Kidney (tissue), 14 donors: ENCODE results near the gene DHRS11. TPM values are rescaled to one million over a fixed set of nuclear protein-coding genes. Genes with fewer than 3 reads are reported as not detected.

ENCODE experiments used
- DNase-seq, 5 donors: peaks; one replicate each; pipeline ENCODE4 v3.0.0-alpha.2; 2013 to 2020
- FAIRE-seq: peaks from 2 replicates; lab custom pipeline; 2012; peaks lifted over from hg19 to GRCh38; lab: Jason Lieb, UNC
- H3K27ac ChIP-seq, 2 donors: one replicate each; pipeline ENCODE4 v1.7.0; 2013; ENCODE audit warnings: low read depth in 2 of 2, low read length in 2 of 2, inconsistent platforms in 1 of 2
- H3K27me3 ChIP-seq: one replicate; pipeline ENCODE4 v1.7.1; 2013; ENCODE audit warnings: low read length, inconsistent platforms; ENCODE audit not compliant: control insufficient read depth, insufficient read depth
- H3K36me3 ChIP-seq, 3 donors: one replicate each; pipeline versions ENCODE4 v1.7.0 to v1.7.1; 2013; ENCODE audit warnings: low read length in 3 of 3, control low read depth in 1 of 3, inconsistent platforms in 1 of 3; ENCODE audit not compliant: insufficient read depth in 3 of 3, control insufficient read depth in 2 of 3
- H3K4me1 ChIP-seq, 3 donors: one replicate each; pipeline versions ENCODE4 v1.7.0 to v1.7.1; 2013; ENCODE audit warnings: low read length in 3 of 3, inconsistent platforms in 1 of 3, low read depth in 1 of 3; ENCODE audit not compliant: control insufficient read depth in 2 of 3, insufficient read depth in 2 of 3
- H3K4me3 ChIP-seq, 3 donors: one replicate each; pipeline versions ENCODE4 v1.7.0 to v1.8.1; 2013; ENCODE audit warnings: low read length in 3 of 3, control low read depth in 1 of 3, inconsistent platforms in 1 of 3
- H3K9ac ChIP-seq, 3 donors: one replicate each; pipeline versions ENCODE4 v1.7.0 to v1.7.1; 2013; ENCODE audit warnings: low read length in 3 of 3, control low read depth in 1 of 3, inconsistent platforms in 1 of 3
- H3K9me3 ChIP-seq, 3 donors: one replicate each; pipeline versions ENCODE4 v1.7.0 to v1.7.1; 2013; ENCODE audit warnings: low read length in 3 of 3, control low read depth in 1 of 3, inconsistent platforms in 1 of 3; ENCODE audit not compliant: control insufficient read depth in 2 of 3, insufficient read depth in 1 of 3
- intact Hi-C: fragments of 100-400 bp; cut with DNase I; formaldehyde crosslinking; loops from one replicate; pipeline ENCODE4 v1.11.1; 2022
- polyA plus RNA-seq: library from polyadenylated mRNA; stranded (reverse); fragments of 350-450 nt; fragmentation: Illumina TruSeq; extraction: RNeasy Lipid Tissue Mini Kit (QIAGEN cat#74804); gene quantifications from one replicate; pipeline ENCODE4 v1.2.3, GENCODE V29; 2014; ENCODE audit warnings: low read depth, low replicate concordance; ENCODE audit not compliant: insufficient read depth
- total RNA-seq: library from RNA; stranded (reverse); fragmentation: NEBNext Ultra II Directional; extraction: Animal tissue kit (Norgen Biotek cat#: 25700); gene quantifications from one replicate; pipeline ENCODE4 v1.2.1, GENCODE V29; 2021
- TF ChIP-seq, protein P1 (sequence below): IDR thresholded peaks from 3 replicates; pipeline ENCODE4 v1.5.1; 2012; ENCODE audit warnings: mild to moderate bottlenecking, moderate library complexity, borderline replicate concordance; ENCODE audit not compliant: insufficient read depth; ENCODE audit errors: extremely low read depth
- donor health status: control.
- donor health status: control.
- donor health status: control.
- donor health status: control.
- donor health status: control.
- donor health status: DM: yes; HTN: yes; CAD: no.
- donor health status: Normal renal cell carcinoma (clear cell type).

Gene DHRS11
- total and polyA plus RNA-seq, 2 donors from 2014 or later, result 11.8 to 40.7 TPM

DNA sequence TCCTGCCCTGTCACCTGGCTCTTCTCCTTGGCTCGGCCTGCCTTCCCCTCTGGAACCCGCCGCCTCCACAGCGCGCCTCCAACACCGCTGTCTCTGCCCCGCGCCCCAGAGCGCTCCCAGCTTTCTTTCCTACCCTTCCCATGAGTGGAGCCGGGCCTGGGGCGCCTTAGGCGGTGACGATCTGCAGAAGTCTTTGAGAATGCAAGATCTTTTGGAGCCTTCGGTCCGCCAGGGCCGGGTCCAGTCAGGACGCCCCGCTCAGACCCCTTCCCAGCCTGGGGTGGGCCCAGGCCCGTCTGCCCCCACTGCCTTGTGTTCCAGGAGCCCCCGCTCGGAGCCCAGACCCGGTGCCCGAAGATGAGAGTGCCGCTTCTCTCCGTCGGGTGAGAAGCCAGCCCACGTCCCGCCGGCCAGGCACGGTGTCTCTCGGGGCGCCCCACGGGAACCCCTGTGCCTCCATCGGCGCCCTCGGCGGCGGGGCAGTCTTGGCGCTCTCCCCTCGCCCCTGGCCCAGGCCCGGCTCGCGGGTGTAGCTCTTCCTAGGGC is 49.7 kb downstream of the DHRS11 start:
- TF ChIP-seq, protein P1, sequence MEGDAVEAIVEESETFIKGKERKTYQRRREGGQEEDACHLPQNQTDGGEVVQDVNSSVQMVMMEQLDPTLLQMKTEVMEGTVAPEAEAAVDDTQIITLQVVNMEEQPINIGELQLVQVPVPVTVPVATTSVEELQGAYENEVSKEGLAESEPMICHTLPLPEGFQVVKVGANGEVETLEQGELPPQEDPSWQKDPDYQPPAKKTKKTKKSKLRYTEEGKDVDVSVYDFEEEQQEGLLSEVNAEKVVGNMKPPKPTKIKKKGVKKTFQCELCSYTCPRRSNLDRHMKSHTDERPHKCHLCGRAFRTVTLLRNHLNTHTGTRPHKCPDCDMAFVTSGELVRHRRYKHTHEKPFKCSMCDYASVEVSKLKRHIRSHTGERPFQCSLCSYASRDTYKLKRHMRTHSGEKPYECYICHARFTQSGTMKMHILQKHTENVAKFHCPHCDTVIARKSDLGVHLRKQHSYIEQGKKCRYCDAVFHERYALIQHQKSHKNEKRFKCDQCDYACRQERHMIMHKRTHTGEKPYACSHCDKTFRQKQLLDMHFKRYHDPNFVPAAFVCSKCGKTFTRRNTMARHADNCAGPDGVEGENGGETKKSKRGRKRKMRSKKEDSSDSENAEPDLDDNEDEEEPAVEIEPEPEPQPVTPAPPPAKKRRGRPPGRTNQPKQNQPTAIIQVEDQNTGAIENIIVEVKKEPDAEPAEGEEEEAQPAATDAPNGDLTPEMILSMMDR, result no peak
- DNase-seq (peak in 4 of 5 donors; percentile 27 to 78 (median 40)), FAIRE-seq (no peak)
- Histone ChIP-seq H3K9ac (no peak overlapping the region), H3K4me3 (peak overlapping the region in 1 of 3 donors; percentile 30), H3K36me3 (no peaks in the 10 kb centered on the region), H3K27me3 (peaks cover 17% of the 10 kb centered on the region), H3K27ac (no peak overlapping the region), H3K9me3 (no peaks in the 10 kb centered on the region), H3K4me1 (no peaks in the 10 kb centered on the region)
- intact Hi-C loops, result no loop called here

DNA sequence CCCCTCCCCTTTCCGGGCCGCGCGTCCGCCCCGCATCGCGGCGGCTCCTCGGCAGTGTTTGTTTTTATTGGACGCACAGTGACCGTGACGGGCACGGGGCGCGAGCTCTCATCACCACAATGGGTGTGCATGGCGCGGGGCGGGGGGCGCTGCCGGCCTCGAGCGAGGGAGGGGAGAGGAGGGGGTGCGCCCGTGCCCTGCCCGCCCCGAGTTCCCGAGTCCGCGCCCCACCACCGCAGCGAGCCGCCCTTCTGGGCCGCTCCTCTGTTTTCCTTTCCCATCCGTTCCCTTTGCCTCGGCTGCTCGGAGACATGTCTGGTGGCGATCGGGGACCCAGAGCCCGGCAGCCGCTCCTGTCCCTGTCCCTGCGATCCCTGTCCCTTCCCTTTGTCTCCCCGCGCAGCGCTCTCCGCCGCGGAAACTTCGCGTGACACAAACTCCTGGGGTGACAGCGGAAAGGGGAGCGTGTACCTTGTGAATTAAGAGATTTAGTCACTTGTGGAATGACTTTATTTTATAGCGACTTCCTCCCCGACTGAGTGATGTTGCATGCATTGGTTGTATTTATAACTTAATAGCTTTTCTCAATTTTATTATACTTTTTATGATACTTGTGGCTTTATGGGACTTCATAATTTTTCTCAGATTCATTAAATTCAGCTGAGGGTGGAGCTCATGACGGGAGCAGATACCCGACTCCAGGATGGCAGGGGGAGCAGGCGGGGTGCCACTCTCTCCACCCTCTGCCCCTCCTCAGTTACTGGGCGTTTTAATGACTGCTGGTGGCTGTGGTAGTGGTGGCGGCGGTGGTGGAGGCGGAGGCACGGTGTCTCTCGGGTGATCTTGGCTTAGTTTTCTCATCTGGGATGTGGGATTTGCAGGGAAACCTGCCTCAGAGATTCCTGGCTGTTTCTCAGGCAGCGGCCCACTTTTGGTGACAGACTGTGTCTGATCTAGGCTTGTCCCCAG is 50.5 kb downstream of the DHRS11 start:
- intact Hi-C loops, result no loop called here
- FAIRE-seq (no peak), DNase-seq (peak in 4 of 5 donors; percentile 56 to 70 (median 62))
- Histone ChIP-seq H3K4me3 (peak overlapping the region in 2 of 3 donors; percentile 8 to 30), H3K4me1 (no peaks in the 10 kb centered on the region), H3K9ac (no peak overlapping the region), H3K27me3 (peaks cover 17% of the 10 kb centered on the region), H3K9me3 (no peaks in the 10 kb centered on the region), H3K27ac (no peak overlapping the region), H3K36me3 (no peaks in the 10 kb centered on the region)
- TF ChIP-seq, protein P1, result no peak

GRCh38 chr17:36643086-36643685 is 51.5 kb downstream of the DHRS11 start:
- Histone ChIP-seq H3K4me1 (no peaks in the 10 kb centered on the region), H3K36me3 (no peaks in the 10 kb centered on the region), H3K4me3 (no peak overlapping the region), H3K27ac (no peak overlapping the region), H3K9me3 (no peaks in the 10 kb centered on the region), H3K27me3 (peaks cover 17% of the 10 kb centered on the region), H3K9ac (no peak overlapping the region)
- FAIRE-seq (no peak), DNase-seq (no peak)
- intact Hi-C loops, result no loop called here
- TF ChIP-seq, protein P1, result no peak
